Stimulated activated CD8-positive, alpha-beta memory T cell treated with anti-CD3 and anti-CD28 coated beads, Interleukin-7, amount 100 ng/mL, for 1 hour (primary cell): Measurements from ENCODE around the gene EIF3CL.
"Not testable (repeated sequence)": the region's sequence is repeated elsewhere in the genome, so short reads cannot be mapped to it uniquely, and the experiment has no call there.

Experiments
- DNase-seq, 2 donors: peaks; one replicate each; pipeline ENCODE4 v3.0.0-alpha.2; 2020; ENCODE audit warnings: low read depth in 2 of 2

EIF3CL gene

DNA sequence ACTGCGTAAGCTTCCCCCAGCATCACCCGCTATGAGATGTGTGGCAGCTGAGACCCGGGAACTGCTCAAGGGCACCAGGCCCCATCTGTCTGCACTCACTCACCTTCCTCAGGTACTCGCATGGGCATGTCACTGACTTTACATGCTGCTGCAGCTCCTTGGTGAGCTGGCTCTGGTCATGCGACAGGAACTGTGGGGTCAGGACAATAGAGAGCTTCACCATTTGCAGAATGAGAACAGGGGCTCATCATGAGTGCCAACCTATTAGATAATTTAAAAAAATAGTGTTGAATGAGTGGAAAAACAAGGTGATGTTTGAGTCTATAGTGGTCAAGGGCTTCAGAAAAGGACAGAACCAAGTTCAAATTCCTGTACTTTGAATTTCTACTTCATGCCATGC is 41.0 kb downstream of the EIF3CL start:
- DNase-seq, result not testable (repeated sequence)

DNA sequence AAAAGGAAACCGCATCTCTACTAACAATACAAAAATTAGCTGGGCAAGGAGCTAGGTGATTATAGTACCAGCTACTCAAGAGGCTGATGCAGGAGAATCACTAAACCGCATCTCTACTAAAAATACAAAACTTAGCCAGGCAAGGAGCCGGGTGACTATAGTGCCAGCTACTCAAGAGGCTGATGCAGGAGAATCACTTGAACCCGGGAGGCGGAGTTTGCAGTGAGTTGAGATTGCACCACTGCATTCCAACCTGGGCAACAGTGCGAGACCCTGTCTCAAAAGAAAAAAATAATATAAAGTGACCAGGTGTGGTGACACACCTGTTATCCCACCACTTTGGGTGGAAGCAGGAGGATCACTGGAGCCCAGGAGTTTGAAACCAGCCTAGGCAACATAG is 65.4 kb downstream of the EIF3CL start:
- DNase-seq, result not testable (repeated sequence)

DNA sequence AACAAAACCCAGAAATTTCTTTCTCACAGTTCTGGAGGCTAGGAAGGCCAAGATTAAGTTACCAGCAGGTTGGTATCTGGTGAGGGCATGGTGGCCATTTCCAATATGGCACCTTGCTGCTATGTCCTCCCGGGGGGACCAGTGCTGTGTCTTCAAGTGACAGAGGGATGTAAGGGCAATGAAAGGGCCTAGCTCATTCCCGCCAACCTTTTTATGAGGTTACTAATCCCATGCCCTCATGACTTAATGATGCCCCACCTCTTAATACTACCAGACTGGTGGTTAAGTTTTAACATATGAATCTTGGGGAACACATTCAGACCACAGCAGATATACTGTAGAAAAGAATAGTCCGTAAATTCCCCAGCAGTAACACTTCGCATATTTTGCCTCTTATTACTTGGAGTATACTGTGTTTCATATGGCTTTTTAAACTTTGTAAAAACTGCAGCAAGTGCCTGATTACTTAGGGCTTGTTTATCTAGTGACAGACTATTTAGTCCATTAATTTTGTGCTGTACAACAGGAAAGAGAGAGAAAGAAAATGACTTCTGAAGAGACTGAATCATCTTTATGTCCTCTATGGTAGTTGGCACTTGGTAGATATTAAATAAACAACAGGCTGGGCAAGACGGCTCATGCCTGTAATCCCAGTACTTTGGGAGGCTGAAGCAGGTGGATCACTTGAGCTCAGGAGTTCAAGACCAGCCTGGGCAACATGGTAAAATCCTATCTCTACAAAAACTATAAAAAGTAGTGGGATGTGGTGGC is 66.5 kb downstream of the EIF3CL start:
- not testable (repeated sequence) for DNase-seq

DNA sequence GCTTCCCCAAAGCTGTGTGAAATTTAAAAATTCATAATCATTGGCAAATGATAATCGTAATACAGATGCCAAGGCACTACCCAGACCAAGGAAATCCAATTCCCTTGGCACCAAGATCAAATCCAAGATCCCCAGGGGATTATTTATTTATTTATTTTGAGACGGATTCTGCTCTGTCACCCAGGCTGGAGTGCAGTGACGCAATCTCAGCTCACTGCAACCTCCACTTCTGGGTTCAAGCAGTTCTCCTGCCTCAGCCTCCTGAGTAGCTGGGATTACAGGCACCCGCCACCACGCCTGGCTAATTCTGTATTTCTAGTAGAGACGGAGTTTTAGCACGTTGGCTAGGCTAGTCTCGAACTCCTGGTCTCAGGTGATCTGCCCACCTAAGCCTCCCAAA is 68.0 kb downstream of the EIF3CL start:
- not testable (repeated sequence) for DNase-seq

DNA sequence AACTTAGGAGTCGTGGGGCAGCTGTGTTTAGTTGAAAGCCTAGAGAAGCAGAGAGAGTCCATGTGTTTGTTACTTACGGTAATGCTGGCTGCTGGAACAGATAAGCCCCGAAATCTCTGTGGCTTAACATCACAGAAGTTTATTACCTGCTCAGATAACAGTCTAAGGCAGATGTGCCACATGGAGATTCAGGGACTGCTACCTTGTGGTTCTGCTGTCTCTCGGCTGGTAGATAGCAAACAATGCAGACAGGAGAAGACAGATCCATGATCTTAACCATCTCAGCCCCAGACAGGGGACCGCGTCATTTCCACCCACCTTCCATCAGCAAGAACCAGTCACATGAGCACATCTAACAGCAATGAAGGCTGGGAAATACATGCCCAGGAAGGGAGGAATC is 71.0 kb downstream of the EIF3CL start:
- DNase-seq, result not testable (repeated sequence)

DNA sequence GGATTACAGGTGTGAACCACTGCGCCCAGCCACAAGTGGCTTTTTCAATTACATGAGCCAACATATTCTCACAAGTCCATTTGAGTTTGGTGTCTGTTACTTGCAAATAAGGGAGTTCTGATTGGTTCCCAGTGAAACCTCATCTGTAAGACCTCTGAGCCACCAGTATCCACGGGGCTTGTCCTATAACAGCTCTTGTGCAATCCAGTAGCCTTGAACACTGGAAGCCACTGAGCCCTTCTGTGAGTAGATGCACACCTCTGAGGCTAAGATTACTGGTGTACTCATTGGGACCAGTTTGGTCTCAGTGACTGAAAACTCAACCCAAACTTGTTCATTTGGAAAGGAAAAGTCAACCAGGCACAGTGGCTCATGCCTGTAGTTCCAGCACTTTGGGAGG is 72.7 kb downstream of the EIF3CL start:
- DNase-seq, result not testable (repeated sequence)

DNA sequence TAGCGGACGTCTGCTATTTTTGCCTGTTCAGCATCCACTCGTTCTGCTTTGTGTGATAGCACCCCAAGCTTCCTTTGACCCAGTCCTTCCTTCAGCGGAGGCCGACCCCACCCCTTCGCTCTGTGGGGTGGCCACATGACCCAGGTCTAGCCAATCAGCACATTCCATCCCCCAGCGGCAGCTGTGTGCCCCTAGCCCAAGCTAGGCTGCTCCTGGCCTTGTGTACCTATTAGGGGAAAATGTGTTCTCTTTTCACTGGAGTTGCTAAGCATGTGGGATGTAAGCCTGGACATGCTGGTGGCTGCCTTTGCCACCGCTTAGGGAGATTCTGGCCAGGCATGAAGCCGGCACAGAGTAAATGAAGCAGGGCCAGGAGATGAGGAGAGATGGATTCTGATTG is 73.4 kb downstream of the EIF3CL start:
- not testable (repeated sequence) for DNase-seq
